Panc1 (cell line): Measurements from ENCODE around the gene PATJ. TPM values are rescaled to one million over a fixed set of nuclear protein-coding genes. Genes with fewer than 3 reads are reported as not detected.

Experiments
- ATAC-seq: fragments of 200-7000 bp; cut with Tn5 transposase; 2 replicates; pipeline ENCODE4 v1.9.1; 2020; ENCODE audit warnings: mild to moderate bottlenecking, moderate library complexity
- BruUV-seq: library from RNA; stranded (reverse); fragments of 400-500 nt; replicated peaks from 2 replicates; lab custom pipeline; 2021; lab: Mats Ljungman, UMichigan
- CTCF ChIA-PET: fragments of 300-600 bp; sonication (Branson Sonifier 250); formaldehyde crosslinking; loops from one replicate; lab custom pipeline; 2022; ENCODE audit warnings: antibody characterized with exemption; lab: Charles Lee
- POLR2A ChIA-PET: fragments of 300-600 bp; sonication (Branson Sonifier 250); formaldehyde crosslinking; loops from one replicate; lab custom pipeline; 2022; ENCODE audit warnings: antibody characterized with exemption; lab: Charles Lee
- DNase-seq: peaks from one replicate; pipeline ENCODE4 v3.0.0-alpha.2; 2010; ENCODE audit warnings: low read depth, low spot score
- H3K27ac ChIP-seq: 2 replicates; pipeline ENCODE4 v1.5.1; 2011; ENCODE audit warnings: mild to moderate bottlenecking, low read length, inconsistent platforms
- H3K27me3 ChIP-seq: fragments of 200-500 bp; sonication (Bioruptor generic); 2 replicates; pipeline ENCODE4 v1.6.0; 2014; ENCODE audit warnings: low read length, inconsistent platforms; ENCODE audit not compliant: control insufficient read depth, insufficient read depth
- H3K36me3 ChIP-seq: fragments of 200-500 bp; sonication (Bioruptor generic); 2 replicates; pipeline ENCODE4 v1.5.1; 2014; ENCODE audit warnings: inconsistent platforms, mild to moderate bottlenecking, low read length, moderate library complexity; ENCODE audit not compliant: control insufficient read depth, insufficient read depth
- H3K4me1 ChIP-seq: 2 replicates; pipeline ENCODE4 v1.5.1; 2011; ENCODE audit warnings: inconsistent platforms, mild to moderate bottlenecking, low read length, moderate library complexity; ENCODE audit not compliant: control insufficient read depth, insufficient read depth
- H3K4me3 ChIP-seq, 2 experiments: 2 replicates each; pipeline ENCODE4 v1.5.1; 2011 to 2012; ENCODE audit warnings: low read depth in 2 of 2, low read length in 2 of 2, mild to moderate bottlenecking in 2 of 2, inconsistent platforms in 1 of 2, moderate library complexity in 1 of 2
- H3K9me3 ChIP-seq: fragments of 200-500 bp; sonication (Bioruptor generic); 2 replicates; pipeline ENCODE4 v1.5.1; 2014; ENCODE audit warnings: low read depth, mild to moderate bottlenecking, inconsistent platforms, low read length, moderate library complexity; ENCODE audit not compliant: control insufficient read depth, insufficient read depth
- POLR2AphosphoS5 ChIP-seq: IDR thresholded peaks from 2 replicates; pipeline ENCODE4 v1.6.1; 2012; ENCODE audit warnings: mild to moderate bottlenecking, low read depth, low read length, moderate library complexity
- SIN3A ChIP-seq: IDR thresholded peaks from 2 replicates; pipeline ENCODE4 v1.6.1; 2012; ENCODE audit warnings: low read depth, mild to moderate bottlenecking, low read length, moderate library complexity, borderline replicate concordance; ENCODE audit not compliant: insufficient read depth
- TCF7L2 ChIP-seq: IDR thresholded peaks from 2 replicates; pipeline ENCODE4 v1.6.1; 2011; ENCODE audit warnings: mild to moderate bottlenecking, low read depth, low read length, inconsistent platforms
- in situ Hi-C: cut with HindIII; loops from 2 replicates; pipeline ENCODE4 v1.10.0; 2016; ENCODE audit warnings: low sequenced_read_pairs, low pct_unique_long_range_greater_than_20kb
- intact Hi-C: fragments of 100-400 bp; cut with micrococcal nuclease; formaldehyde crosslinking; loops from one replicate; pipeline ENCODE4 v1.10.0; 2022; ENCODE audit not compliant: unreplicated experiment
- total RNA-seq: library from RNA; stranded (reverse); gene quantifications from one replicate; pipeline ENCODE4 v1.2.1, GENCODE V29; 2021; ENCODE audit not compliant: unreplicated experiment
- TF ChIP-seq, protein P1 (sequence below), 2 experiments: IDR thresholded peaks; 2 replicates each; pipeline ENCODE4 v1.6.1; 2011 to 2012; ENCODE audit warnings: low read depth in 2 of 2, control low read depth in 1 of 2, low read length in 1 of 2, mild to moderate bottlenecking in 1 of 2, moderate library complexity in 1 of 2; ENCODE audit not compliant: insufficient read depth in 1 of 2
- TF ChIP-seq, protein P2 (sequence below): fragments of 450-650 bp; IDR thresholded peaks from 2 replicates; pipeline ENCODE4 v1.5.1; 2017; ENCODE audit warnings: mild to moderate bottlenecking

PATJ gene
- total RNA-seq, 1 experiment from 2014 or later, result 36.2 TPM

DNA sequence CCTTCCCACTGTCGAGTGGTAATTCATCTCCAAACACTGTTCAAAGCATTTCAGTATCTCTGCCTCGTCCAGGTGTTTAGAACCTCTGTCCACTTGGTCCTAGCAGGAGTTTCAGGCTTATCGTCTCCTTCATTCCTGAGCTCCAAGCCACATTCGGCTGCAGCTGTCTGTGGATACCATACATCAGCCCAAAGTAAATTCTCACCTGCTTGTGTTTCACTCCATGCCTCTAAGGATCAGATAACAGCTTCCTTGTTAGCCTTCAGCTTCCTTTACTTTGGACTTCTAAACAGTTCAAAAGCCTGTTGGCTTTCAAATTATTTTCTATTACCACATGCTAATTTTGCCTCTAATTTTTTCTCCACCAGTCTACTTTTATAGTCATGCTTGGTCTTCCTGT lies 233.4 kb downstream of the PATJ start:
- ChIA-PET CTCF (no interaction called here), POLR2A (no interaction called here)
- no peaks in the 10 kb centered on the region for H3K27me3 ChIP-seq
- intact Hi-C loops, result no loop called here
- in situ Hi-C loops, result no loop called here
- TF ChIP-seq SIN3A, result no peak
- TF ChIP-seq, protein P1, sequence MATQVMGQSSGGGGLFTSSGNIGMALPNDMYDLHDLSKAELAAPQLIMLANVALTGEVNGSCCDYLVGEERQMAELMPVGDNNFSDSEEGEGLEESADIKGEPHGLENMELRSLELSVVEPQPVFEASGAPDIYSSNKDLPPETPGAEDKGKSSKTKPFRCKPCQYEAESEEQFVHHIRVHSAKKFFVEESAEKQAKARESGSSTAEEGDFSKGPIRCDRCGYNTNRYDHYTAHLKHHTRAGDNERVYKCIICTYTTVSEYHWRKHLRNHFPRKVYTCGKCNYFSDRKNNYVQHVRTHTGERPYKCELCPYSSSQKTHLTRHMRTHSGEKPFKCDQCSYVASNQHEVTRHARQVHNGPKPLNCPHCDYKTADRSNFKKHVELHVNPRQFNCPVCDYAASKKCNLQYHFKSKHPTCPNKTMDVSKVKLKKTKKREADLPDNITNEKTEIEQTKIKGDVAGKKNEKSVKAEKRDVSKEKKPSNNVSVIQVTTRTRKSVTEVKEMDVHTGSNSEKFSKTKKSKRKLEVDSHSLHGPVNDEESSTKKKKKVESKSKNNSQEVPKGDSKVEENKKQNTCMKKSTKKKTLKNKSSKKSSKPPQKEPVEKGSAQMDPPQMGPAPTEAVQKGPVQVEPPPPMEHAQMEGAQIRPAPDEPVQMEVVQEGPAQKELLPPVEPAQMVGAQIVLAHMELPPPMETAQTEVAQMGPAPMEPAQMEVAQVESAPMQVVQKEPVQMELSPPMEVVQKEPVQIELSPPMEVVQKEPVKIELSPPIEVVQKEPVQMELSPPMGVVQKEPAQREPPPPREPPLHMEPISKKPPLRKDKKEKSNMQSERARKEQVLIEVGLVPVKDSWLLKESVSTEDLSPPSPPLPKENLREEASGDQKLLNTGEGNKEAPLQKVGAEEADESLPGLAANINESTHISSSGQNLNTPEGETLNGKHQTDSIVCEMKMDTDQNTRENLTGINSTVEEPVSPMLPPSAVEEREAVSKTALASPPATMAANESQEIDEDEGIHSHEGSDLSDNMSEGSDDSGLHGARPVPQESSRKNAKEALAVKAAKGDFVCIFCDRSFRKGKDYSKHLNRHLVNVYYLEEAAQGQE (IDR thresholded peaks at IDR 0.05; ENCODE audit: insufficient read depth in 1 of 2, low read depth in 2 of 2, low read length in 1 of 2), result no peak
- no peak overlapping the region for H3K4me3 ChIP-seq
- H3K4me1 ChIP-seq, result no peaks in the 10 kb centered on the region
- ATAC-seq, result no peak
- H3K36me3 ChIP-seq, result no peaks in the 10 kb centered on the region
- DNase-seq, result no peak
- H3K9me3 ChIP-seq, result no peaks in the 10 kb centered on the region
- H3K27ac ChIP-seq, result no peak overlapping the region
- BruUV-seq, result no TSS peak

DNA sequence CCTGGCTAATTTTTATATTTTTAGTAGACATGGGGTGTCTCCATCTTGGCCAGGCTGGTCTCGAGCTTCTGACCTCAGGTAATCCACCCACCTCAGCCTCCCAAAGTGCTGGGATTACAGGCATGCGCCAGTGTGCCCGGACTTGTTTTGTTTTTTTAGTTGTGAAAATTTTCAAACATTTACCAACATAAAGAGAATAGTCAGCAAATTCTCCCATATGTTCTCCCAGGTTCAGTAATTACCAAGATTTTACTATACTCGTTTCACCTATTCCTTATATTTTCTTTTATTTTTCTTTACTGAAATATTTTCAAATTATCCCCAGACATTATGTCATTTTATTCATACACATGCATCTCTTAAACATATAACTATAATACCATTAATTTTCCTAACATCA lies 234.3 kb downstream of the PATJ start:
- DNase-seq (no peak), ATAC-seq (no peak)
- Histone ChIP-seq H3K4me3 (no peak overlapping the region), H3K27ac (no peak overlapping the region), H3K27me3 (no peaks in the 10 kb centered on the region), H3K4me1 (no peaks in the 10 kb centered on the region), H3K9me3 (no peaks in the 10 kb centered on the region), H3K36me3 (no peaks in the 10 kb centered on the region)
- POLR2A ChIA-PET, result no interaction called here
- in situ Hi-C loops (no loop called here), intact Hi-C loops (no loop called here)
- no TSS peak for BruUV-seq
- CTCF ChIA-PET, result no interaction called here
- no peak for TF ChIP-seq POLR2AphosphoS5
- no peak for TF ChIP-seq SIN3A
- TF ChIP-seq, protein P1 (IDR thresholded peaks at IDR 0.05; ENCODE audit: insufficient read depth in 1 of 2, low read depth in 2 of 2, low read length in 1 of 2), result no peak
- TF ChIP-seq, protein P2, sequence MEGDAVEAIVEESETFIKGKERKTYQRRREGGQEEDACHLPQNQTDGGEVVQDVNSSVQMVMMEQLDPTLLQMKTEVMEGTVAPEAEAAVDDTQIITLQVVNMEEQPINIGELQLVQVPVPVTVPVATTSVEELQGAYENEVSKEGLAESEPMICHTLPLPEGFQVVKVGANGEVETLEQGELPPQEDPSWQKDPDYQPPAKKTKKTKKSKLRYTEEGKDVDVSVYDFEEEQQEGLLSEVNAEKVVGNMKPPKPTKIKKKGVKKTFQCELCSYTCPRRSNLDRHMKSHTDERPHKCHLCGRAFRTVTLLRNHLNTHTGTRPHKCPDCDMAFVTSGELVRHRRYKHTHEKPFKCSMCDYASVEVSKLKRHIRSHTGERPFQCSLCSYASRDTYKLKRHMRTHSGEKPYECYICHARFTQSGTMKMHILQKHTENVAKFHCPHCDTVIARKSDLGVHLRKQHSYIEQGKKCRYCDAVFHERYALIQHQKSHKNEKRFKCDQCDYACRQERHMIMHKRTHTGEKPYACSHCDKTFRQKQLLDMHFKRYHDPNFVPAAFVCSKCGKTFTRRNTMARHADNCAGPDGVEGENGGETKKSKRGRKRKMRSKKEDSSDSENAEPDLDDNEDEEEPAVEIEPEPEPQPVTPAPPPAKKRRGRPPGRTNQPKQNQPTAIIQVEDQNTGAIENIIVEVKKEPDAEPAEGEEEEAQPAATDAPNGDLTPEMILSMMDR, result no peak
- TF ChIP-seq TCF7L2, result no peak
